ENCODE results near the gene IFT25.

Gene IFT25

DNA sequence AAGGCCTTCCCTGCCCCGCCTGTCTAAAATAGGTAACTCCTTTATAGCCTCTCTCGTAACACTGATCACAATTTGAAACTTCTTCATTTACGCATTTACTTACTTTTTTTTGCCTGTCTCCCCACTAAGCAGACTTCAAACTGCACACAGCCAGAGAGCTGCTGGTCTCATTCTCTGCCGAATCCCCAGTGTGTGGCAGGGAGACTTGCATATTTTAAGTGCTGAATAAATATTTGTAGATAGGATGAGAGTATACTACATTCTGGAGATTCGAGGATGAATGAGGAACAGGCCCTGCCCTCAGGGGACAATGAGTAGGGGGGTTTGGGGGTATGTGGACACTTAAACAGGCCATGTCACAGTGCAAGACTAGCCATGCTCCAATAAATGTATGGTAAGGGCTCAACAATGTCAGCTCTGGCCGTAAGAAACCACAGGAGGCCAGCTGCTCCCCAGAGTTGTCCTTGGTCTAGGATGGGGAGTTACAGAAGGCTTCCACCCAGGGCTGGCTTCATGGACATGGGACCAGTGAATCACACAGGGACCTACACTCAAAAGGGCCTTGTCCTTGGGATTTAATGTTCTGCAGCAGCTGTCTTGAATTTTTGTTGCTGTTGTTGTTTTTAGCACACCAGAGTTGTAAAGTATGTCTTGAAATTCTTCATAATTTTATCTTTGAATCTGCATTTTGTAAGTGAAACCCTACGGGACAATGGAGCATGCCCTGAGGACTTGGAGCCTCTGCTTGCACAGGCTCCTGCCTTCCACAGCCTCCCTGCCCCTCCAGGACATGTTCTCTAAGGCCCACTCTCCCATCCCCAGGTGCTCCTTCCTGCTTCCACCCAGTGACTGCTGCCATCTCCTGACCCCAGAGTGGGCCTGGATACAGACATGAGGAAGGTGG, 43.0 kb downstream of the IFT25 start:
- H3K27ac Mint-ChIP-seq, result peak overlapping the region in 2 of 3 experiments; percentile 55 to 63
- H3K9me3 Mint-ChIP-seq, result no peaks in the 10 kb centered on the region
- H3K4me1 Mint-ChIP-seq, result peaks cover 42% of the 10 kb centered on the region
- H3K4me3 Mint-ChIP-seq, result no peak overlapping the region
- H3K27me3 Mint-ChIP-seq (ENCODE audit: low read depth), result peaks cover 4% of the 10 kb centered on the region
- TF ChIP-seq CTCF (IDR thresholded peaks at IDR 0.05; ENCODE audit: unreplicated experiment in 3 of 3), result no peak
- no peaks in the 10 kb centered on the region for H3K36me3 Mint-ChIP-seq (ENCODE audit: low read depth)

DNA sequence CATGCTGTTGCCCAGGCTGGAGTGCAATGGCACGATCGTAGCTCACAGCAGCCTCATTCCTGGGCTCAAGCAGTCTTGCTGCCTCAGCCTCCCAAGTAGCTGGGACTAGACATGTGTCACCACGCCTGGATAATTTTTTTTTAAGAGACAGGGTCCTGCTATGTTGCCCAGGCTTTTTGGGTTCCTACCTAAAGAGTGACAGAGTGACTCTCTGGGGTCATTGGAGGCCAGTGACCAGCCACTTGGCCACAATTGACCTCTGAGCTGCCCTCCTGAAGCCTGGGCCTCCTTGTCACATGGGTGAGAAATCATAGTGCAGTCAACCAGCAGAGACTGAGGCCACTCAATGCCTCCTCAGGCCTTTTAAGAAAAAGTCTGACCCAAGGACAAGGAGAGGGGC, 45.8 kb downstream of the IFT25 start:
- peaks cover 55% of the 10 kb centered on the region for H3K4me1 Mint-ChIP-seq
- TF ChIP-seq CTCF (IDR thresholded peaks at IDR 0.05; ENCODE audit: unreplicated experiment in 3 of 3), result no peak
- no peaks in the 10 kb centered on the region for H3K36me3 Mint-ChIP-seq (ENCODE audit: low read depth)
- no peak overlapping the region for H3K4me3 Mint-ChIP-seq
- H3K27ac Mint-ChIP-seq, result peak overlapping the region; percentile 72 to 82 (median 78)
- peaks cover 7% of the 10 kb centered on the region for H3K27me3 Mint-ChIP-seq (ENCODE audit: low read depth)
- H3K9me3 Mint-ChIP-seq, result no peaks in the 10 kb centered on the region

GRCh38 chr1:53899206-53899628, 46.3 kb downstream of the IFT25 start:
- H3K4me1 Mint-ChIP-seq, result peaks cover 55% of the 10 kb centered on the region
- peak overlapping the region in 1 of 3 experiments; percentile 40 for H3K4me3 Mint-ChIP-seq
- no peaks in the 10 kb centered on the region for H3K36me3 Mint-ChIP-seq (ENCODE audit: low read depth)
- TF ChIP-seq CTCF (IDR thresholded peaks at IDR 0.05; ENCODE audit: unreplicated experiment in 3 of 3), result no peak
- peak overlapping the region; percentile 72 to 82 (median 78) for H3K27ac Mint-ChIP-seq
- H3K27me3 Mint-ChIP-seq (ENCODE audit: low read depth), result peaks cover 8% of the 10 kb centered on the region
- H3K9me3 Mint-ChIP-seq, result no peaks in the 10 kb centered on the region

GRCh38 chr1:53896635-53897229, 48.8 kb downstream of the IFT25 start:
- Mint-ChIP-seq H3K4me1 (peaks cover 45% of the 10 kb centered on the region), H3K27me3 (ENCODE audit: low read depth) (peaks cover 16% of the 10 kb centered on the region), H3K36me3 (ENCODE audit: low read depth) (no peaks in the 10 kb centered on the region)

GRCh38 chr1:53895421-53895820, 50.1 kb downstream of the IFT25 start:
- H3K27me3 Mint-ChIP-seq (ENCODE audit: low read depth), result peaks cover 12% of the 10 kb centered on the region

More at GRCh38 chr1:53896635-53897229, 48.8 kb downstream of the IFT25 start:
- Mint-ChIP-seq H3K27ac (peak overlapping the region; percentile 57 to 84 (median 79)), H3K9me3 (no peaks in the 10 kb centered on the region), H3K4me3 (peak overlapping the region in 1 of 3 experiments; percentile 3)
- no peak for TF ChIP-seq CTCF (IDR thresholded peaks at IDR 0.05; ENCODE audit: unreplicated experiment in 3 of 3)

More at GRCh38 chr1:53895421-53895820, 50.1 kb downstream of the IFT25 start:
- no peaks in the 10 kb centered on the region for H3K9me3 Mint-ChIP-seq
- no peak overlapping the region for H3K4me3 Mint-ChIP-seq
- no peaks in the 10 kb centered on the region for H3K36me3 Mint-ChIP-seq (ENCODE audit: low read depth)
- peaks cover 38% of the 10 kb centered on the region for H3K4me1 Mint-ChIP-seq
- H3K27ac Mint-ChIP-seq, result peak overlapping the region; percentile 1 to 40 (median 19)
- TF ChIP-seq CTCF (IDR thresholded peaks at IDR 0.05; ENCODE audit: unreplicated experiment in 3 of 3), result no peak

Data from nephron (organoid).